Measurements from ENCODE around the gene GCSH.

Gene GCSH

DNA sequence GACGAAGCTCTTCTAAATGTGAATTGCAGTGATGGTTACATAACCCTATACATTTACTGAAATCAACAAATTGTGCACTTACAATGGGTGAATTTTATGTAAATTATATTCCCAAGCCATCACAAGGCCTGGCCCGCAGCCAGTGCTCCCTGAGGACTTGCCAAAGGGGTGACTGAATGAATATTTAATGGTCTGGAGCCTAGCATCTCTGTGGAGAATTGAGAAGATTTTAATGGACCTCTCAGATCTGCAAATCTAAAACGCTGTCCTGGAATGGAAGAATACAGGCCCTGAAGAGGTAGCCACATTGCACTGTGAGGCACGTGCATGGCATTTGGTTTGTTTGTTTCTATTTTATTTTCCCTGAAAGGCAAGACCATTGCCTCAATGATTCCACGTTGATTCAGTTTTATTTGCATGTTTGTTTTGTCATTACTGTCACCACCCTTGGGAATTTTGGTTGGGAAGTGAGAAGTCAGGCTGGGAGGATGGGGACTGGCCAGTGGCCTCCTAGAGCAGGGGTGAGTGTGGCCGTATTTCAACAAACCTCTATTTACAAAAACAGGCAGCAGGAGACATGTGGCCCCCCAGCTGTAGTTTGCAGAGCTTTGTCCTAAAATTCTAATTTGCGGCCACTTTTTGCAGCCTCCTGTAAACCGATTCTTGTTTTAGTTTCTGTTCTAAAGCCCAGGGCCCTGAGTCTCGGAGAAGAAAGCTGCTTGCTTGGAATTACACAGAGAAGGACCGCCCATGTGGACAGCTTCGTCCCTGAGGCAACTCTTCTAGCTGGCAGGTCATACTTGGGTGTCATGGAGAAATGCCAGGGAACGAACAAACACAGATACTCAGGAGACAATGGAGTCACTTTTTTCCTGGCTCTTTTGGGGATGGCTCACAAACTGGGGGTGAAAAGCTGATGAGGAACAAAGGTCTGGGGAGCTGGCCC lies 40.5 kb upstream of the GCSH start:
- no peak overlapping the region for H3K4me3 ChIP-seq (ENCODE audit: low read depth, low read length)
- no peak for TF ChIP-seq CTCF (IDR thresholded peaks at IDR 0.05; ENCODE audit: low read depth, low read length, missing control alignments)
- peak; percentile 4 for DNase-seq (ENCODE audit: low read depth)
- in situ Hi-C loops (cut with HindIII; ENCODE audit: low sequenced_read_pairs): no loop called here

GRCh38 chr16:81130126-81130525 lies 33.9 kb upstream of the GCSH start:
- in situ Hi-C loops (cut with HindIII; ENCODE audit: low sequenced_read_pairs): no loop called here
- no peak for DNase-seq (ENCODE audit: low read depth)
- H3K4me3 ChIP-seq (ENCODE audit: low read depth, low read length): no peak overlapping the region
- TF ChIP-seq CTCF (IDR thresholded peaks at IDR 0.05; ENCODE audit: low read depth, low read length, missing control alignments): no peak

DNA sequence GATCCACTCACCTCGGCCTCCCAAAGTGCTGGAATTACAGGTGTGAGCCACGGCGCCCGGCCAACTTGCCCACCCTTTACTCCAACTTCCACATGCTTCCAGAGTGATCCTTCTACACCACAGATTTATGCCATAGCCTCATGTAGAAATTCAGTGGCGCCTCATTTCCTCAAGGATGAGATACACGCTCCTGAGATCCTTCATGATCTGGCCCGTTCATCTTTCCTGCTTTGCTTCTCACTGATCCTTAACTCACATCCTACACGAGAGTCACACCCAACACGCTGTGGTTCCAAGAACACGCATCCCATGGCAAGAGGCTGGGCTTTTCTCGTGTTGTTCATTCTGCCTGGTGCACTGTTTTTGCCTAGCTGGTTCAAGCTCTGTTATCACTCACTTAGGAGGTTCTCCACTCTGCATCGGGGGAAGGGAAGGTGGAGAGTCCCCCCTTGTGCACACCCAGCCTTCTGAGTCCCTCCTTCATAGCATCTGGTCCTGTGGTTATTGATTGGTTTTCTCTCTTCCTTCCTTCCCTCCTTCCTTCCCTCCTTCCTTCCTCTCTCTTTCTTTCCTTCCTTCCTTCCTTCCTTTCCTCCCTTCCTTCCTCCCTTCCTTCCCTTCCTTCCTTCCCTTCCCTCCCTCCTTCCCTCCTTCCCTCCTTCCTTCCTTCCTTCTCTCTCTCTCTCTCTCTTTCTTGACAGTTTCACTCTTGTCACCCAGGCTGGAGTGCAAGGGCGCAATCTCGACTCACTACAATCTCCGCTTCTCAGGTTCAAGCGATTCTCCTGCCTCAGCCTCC lies 32.7 kb upstream of the GCSH start:
- H3K4me3 ChIP-seq (ENCODE audit: low read depth, low read length): no peak overlapping the region
- TF ChIP-seq CTCF (IDR thresholded peaks at IDR 0.05; ENCODE audit: low read depth, low read length, missing control alignments): no peak
- no peak for DNase-seq (ENCODE audit: low read depth)
- in situ Hi-C loops (cut with HindIII; ENCODE audit: low sequenced_read_pairs): no loop called here

- H3K4me3 ChIP-seq (ENCODE audit: low read depth, low read length): no peak overlapping the region
- TF ChIP-seq CTCF (IDR thresholded peaks at IDR 0.05; ENCODE audit: low read depth, low read length, missing control alignments): no peak
- in situ Hi-C loops (cut with HindIII; ENCODE audit: low sequenced_read_pairs): no loop called here
- peak; percentile 68 for DNase-seq (ENCODE audit: low read depth)
Observed at GRCh38 chr16:81127051-81127450, 30.9 kb upstream of the GCSH start.

- in situ Hi-C loops (cut with HindIII; ENCODE audit: low sequenced_read_pairs): no loop called here
- no peak for TF ChIP-seq CTCF (IDR thresholded peaks at IDR 0.05; ENCODE audit: low read depth, low read length, missing control alignments)
- no peak overlapping the region for H3K4me3 ChIP-seq (ENCODE audit: low read depth, low read length)
- no peak for DNase-seq (ENCODE audit: low read depth)
Observed at GRCh38 chr16:81123092-81123852, 27.1 kb upstream of the GCSH start.

- in situ Hi-C loops (cut with HindIII; ENCODE audit: low sequenced_read_pairs): no loop called here
- no peak overlapping the region for H3K4me3 ChIP-seq (ENCODE audit: low read depth, low read length)
- no peak for DNase-seq (ENCODE audit: low read depth)
- no peak for TF ChIP-seq CTCF (IDR thresholded peaks at IDR 0.05; ENCODE audit: low read depth, low read length, missing control alignments)
Observed at GRCh38 chr16:81121474-81121990, 25.3 kb upstream of the GCSH start.
